HG02973 (cell line): ENCODE data around the gene PARD3B.

Source experiments
- ATAC-seq: cut with Tn5 transposase; IDR thresholded peaks from one replicate; pipeline ENCODE4 v1.9.1; 2021; ENCODE audit warnings: moderate library complexity; ENCODE audit not compliant: unreplicated experiment

PARD3B gene

DNA sequence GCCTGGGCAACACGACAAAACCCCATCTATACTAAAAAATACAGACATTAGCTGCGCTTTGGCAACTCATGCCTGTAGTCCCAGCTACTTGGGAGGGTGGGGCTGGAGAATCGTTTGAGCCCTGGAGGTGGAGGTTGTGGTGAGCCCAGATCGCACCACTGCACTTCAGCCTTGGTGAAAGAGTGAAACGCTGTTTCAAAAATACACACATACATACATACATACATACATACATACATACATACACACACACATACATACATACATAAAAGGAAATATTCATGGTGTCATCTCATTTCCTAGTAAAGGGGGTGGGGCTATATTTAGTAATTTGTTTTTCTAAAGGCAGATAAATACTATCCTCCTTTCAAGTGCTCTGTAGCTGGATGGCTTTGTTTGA, 205.1 kb downstream of the PARD3B start:
- ATAC-seq = no peak

DNA sequence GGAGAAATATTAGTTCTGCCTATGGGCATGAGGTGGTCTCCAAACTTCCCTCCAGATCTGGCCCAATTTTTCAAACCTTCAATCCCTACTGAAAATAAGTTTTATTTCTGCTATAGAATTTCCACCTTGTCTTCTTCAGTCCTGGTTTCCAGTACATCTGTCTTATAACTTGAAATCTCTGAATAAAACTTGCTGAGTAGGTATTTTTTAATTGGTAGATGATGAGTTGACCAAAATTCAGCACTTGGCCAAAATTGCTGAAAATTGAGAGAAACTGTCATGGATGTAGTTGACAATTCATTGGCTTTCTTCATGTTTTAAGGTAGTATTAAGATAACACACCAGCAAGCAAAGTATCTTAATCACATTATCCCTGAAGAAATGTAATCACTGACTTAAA, 206.2 kb downstream of the PARD3B start:
- no peak for ATAC-seq

- ATAC-seq = no peak
Observed at GRCh38 chr2:204753841-204754240, 208.6 kb downstream of the PARD3B start.

DNA sequence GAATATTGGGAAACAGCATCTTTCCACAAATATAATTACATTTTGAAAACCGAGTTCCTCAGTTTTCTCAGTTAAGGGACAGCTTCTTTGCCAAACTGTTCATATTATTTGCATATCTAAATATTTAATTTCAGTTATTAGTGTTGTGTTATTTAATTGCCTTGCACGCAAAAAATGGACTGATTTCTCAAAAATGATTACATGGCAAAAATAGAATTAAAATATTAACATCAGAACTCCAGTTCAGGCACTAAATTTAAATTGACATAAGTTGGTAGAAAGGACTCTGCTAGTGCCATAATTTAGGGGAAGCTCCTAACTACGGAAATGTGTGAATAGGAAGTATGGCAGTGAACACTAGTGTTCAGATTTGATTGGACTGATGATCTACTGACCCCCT, 209.6 kb downstream of the PARD3B start:
- ATAC-seq = no peak

- ATAC-seq = no peak
Observed at GRCh38 chr2:204763974-204764703, 218.9 kb downstream of the PARD3B start.

DNA sequence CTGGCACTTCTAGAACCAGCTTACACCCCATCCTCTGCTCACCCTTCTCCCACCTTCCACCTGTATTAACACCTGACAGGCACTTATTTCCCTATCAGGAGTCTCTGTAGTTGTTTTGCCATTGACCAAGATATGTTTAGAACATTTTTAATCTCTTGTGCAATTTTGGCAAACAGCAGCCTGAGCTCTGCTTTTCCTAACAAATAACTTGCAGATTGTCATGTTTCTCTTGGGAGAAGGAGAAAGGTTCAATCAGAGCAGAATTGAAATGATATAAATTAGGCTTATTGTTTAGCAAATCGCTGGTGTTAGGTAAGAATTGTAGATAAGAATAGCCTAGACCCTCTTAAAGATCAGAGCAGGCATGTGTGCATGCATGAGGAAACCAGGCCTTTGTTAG, 225.5 kb downstream of the PARD3B start:
- ATAC-seq = no peak

GRCh38 chr2:204771721-204772120, 226.4 kb downstream of the PARD3B start:
- no peak for ATAC-seq

- no peak for ATAC-seq
Observed at GRCh38 chr2:204772546-204772945, 227.3 kb downstream of the PARD3B start.

DNA sequence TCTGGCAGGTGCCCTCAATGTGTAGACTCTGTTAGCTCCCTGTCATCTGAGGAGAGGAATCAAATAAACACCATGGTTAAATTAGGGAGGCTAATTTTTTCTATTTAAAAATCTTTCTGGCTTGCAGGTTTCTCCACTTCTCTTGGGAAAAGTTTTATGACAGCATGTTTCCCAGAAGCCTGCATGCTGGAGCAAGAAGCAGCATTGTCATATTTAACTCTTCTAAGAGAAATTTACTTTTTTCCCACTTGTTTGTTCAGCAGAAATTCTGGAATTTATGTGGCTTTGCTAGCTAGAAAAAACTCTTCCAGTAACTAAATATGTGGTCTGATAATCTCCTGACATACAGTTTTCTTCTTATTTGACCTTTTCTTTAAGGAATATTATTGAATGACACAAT, 230.5 kb downstream of the PARD3B start:
- ATAC-seq = no peak

- no peak for ATAC-seq
Observed at GRCh38 chr2:204776781-204777559, 231.7 kb downstream of the PARD3B start.

DNA sequence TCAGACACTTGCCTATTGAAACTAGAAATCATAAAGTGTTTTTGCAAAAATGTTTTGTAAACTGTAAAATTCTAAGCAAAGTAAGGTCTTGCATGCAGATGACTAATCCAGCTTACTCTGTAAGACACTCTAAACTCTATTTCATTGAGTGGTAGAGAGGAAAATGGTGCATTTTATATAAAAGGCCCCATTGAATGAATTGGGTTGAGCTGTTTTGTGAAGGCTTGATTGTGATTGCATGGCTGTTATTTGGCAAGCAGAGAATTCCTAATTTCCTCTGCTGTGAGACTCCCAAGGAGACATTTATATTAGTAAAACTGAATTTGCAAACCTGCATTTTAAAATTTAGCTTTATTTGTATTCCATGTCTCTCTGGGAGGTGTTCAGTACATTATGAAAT, 234.5 kb downstream of the PARD3B start:
- ATAC-seq = no peak

DNA sequence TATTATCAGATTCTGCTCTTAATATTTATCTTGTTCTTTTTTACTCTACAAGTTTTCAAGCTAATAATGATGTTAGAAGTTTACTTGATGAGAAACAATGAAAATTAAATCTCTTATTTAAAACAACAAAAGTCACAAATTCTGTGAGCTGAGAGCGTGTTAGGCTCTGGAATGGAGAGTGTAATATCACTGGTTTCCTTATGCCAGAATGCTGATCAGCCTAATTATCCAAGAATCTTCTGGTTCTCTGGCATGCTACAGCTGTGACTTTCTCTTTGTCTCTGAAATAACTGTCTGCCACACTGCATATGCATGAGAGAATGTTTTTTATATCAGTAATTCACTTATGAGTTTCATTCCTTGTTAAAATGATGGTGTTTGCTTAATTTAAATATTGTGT, 236.7 kb downstream of the PARD3B start:
- no peak for ATAC-seq

GRCh38 chr2:204790076-204790475, 244.8 kb downstream of the PARD3B start:
- no peak for ATAC-seq

DNA sequence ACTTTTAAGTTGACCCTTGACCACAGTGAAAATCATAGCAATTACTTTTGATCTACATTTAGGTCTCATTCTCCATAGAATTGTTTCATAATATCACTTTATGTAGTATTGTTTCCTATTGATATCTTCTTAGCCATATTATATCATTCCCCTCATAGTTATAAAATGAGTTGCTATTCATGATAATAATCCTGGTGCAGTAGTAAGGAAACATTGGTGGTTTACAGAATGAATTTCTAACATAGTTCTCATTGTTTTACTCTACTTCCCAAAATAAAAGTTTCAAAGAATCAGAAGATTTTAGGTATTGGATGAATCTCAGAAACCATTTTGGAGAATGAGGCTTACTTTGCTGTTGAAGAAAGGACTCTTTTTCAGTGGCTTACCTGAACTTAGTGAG, 246.0 kb downstream of the PARD3B start:
- ATAC-seq = no peak

DNA sequence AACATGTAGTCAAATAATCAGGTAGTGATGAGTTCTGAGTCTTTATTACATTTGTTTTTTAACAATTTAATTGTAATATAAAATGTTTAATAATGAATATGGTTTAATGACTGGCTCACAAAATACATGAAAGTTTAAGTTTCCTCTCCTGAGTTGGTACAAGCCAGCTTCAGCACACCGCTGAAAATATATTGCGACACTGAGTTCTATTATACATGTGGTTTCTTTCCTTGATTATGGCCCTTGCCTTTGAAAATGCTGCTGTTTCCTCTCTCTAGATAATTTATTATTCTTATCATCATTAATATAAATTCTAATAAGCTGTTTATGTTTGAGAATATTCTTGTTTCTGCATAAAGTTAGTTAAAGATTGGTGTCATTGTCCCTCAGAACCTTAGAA, 249.3 kb downstream of the PARD3B start:
- no peak for ATAC-seq

DNA sequence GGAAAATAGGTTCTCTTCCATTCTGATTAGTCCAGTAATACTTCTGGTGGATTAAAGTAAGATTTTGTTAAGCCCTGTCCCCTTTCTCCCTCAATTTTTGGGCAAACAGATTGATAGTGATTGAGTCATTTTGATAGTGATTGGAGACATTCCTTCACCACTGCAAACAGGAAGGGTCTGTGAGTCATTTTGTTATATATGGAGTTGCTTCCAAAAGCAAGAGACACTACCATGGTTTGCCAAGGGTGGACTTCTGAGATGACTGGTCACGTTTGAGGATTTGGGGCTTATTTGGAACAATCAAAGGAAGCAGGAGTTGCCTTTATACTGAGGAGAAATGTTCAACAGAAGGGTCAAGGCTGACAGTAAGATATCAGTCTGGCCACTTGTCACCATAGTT, 249.9 kb downstream of the PARD3B start:
- ATAC-seq = no peak

GRCh38 chr2:204796581-204796980, 251.3 kb downstream of the PARD3B start:
- ATAC-seq = peak; percentile 97

DNA sequence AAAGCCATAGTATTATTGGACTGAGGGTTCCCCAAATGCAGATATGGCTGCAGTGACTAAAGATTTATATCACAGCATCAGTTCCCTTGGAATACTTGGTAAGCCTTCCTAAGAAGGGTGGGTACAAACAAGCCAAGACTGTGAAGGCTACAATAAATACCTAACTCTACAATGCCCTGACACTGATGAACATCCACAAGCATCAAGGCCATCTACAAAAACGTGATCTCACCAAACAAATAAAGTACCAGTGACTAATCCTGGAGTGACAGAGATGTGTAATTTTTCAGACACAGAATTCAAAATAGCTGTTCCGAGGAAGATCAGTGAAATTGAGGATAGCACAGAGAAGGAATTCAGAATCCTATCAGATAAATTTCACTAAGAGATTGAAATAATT, 254.5 kb downstream of the PARD3B start:
- no peak for ATAC-seq

DNA sequence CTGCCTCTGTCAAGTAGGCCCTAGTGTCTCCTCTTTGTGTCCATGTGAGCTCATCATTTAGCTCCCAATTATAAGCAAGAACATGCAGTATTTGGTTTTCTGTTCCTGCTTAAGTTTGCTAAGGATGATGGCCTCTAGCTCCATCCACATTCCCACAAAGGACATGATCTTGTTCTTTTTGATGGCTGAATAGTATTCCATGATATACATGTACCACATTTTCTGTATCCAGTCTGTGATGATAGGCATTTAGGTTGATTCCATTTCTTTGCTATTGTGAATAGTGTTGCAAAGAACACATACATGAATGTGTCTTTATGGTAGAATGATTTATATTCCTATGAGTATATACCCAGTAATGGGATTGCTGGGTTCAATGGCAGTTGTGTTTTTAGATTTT, 263.2 kb downstream of the PARD3B start:
- no peak for ATAC-seq

GRCh38 chr2:204824751-204825453, 279.6 kb downstream of the PARD3B start:
- ATAC-seq = no peak

- ATAC-seq = no peak
Observed at GRCh38 chr2:204825681-204826080, 280.4 kb downstream of the PARD3B start.
